Chondrocyte (in vitro differentiated cells): ENCODE measurements around the gene NRROS. TPM values are rescaled to one million over a fixed set of nuclear protein-coding genes. Genes with fewer than 3 reads are reported as not detected.
"Not testable (repeated sequence)": the region's sequence is repeated elsewhere in the genome, so short reads cannot be mapped to it uniquely, and the experiment has no call there.

Experiments
- DNase-seq: peaks from one replicate; pipeline ENCODE4 v3.0.0; 2021; ENCODE audit warnings: mixed read lengths, low spot score
- H3K27ac Mint-ChIP-seq: one replicate; pipeline ENCODE4 v1.8.0; 2021; ENCODE audit warnings: mild to moderate bottlenecking, moderate library complexity, mixed read lengths; ENCODE audit not compliant: unreplicated experiment
- H3K27me3 Mint-ChIP-seq: 2 replicates; pipeline ENCODE4 v1.8.0; 2021; ENCODE audit warnings: low read depth, mixed read lengths
- H3K36me3 Mint-ChIP-seq: 2 replicates; pipeline ENCODE4 v1.8.0; 2021; ENCODE audit warnings: low read depth, mixed read lengths
- H3K4me1 Mint-ChIP-seq: 2 replicates; pipeline ENCODE4 v1.8.0; 2021; ENCODE audit warnings: low read depth, mild to moderate bottlenecking, mixed read lengths
- H3K4me3 Mint-ChIP-seq: one replicate; pipeline ENCODE4 v1.8.0; 2021; ENCODE audit warnings: mild to moderate bottlenecking, moderate library complexity, mixed read lengths; ENCODE audit not compliant: unreplicated experiment
- H3K9me3 Mint-ChIP-seq: 2 replicates; pipeline ENCODE4 v1.8.0; 2021; ENCODE audit warnings: low read depth, mixed read lengths
- CTCF ChIP-seq: fragments of 200-600 bp; sonication (generic); IDR thresholded peaks from 2 replicates; pipeline ENCODE4 v1.5.0; 2021; ENCODE audit warnings: antibody characterized with exemption, mild to moderate bottlenecking, moderate library complexity
- total RNA-seq: library from RNA; stranded (reverse); gene quantifications from 3 replicates; pipeline ENCODE4 v1.2.1, GENCODE V29; 2021

NRROS gene
- total RNA-seq, 1 donor from 2014 or later, result 0.50 TPM

- Mint-ChIP-seq H3K27me3 (peaks cover 4% of the 10 kb centered on the region), H3K36me3 (no peaks in the 10 kb centered on the region), H3K9me3 (no peaks in the 10 kb centered on the region), H3K4me3 (no peak overlapping the region), H3K4me1 (peaks cover 5% of the 10 kb centered on the region), H3K27ac (no peak overlapping the region)
- no peak for TF ChIP-seq CTCF
- DNase-seq, result no peak
Observed at GRCh38 chr3:196619223-196619622, 20.3 kb upstream of the NRROS start.

- H3K4me1 Mint-ChIP-seq, H3K4me3 Mint-ChIP-seq, DNase-seq, H3K27me3 Mint-ChIP-seq, H3K36me3 Mint-ChIP-seq, H3K9me3 Mint-ChIP-seq, H3K27ac Mint-ChIP-seq: not testable (repeated sequence)
Observed at GRCh38 chr3:196619627-196620026, 19.9 kb upstream of the NRROS start.

- no peaks in the 10 kb centered on the region for H3K36me3 Mint-ChIP-seq
- H3K4me1 Mint-ChIP-seq, result peaks cover 5% of the 10 kb centered on the region
- H3K27me3 Mint-ChIP-seq, result peaks cover 6% of the 10 kb centered on the region
- H3K9me3 Mint-ChIP-seq, result no peaks in the 10 kb centered on the region
- H3K27ac Mint-ChIP-seq, result no peak overlapping the region
- H3K4me3 Mint-ChIP-seq, result no peak overlapping the region
- TF ChIP-seq CTCF, result no peak
- no peak for DNase-seq
Observed at GRCh38 chr3:196620161-196620604, 19.3 kb upstream of the NRROS start.

GRCh38 chr3:196620684-196621083 lies 18.8 kb upstream of the NRROS start:
- H3K4me3 Mint-ChIP-seq, result no peak overlapping the region
- H3K27ac Mint-ChIP-seq, result no peak overlapping the region
- TF ChIP-seq CTCF, result no peak
- no peaks in the 10 kb centered on the region for H3K36me3 Mint-ChIP-seq
- no peaks in the 10 kb centered on the region for H3K9me3 Mint-ChIP-seq
- H3K27me3 Mint-ChIP-seq, result peaks cover 9% of the 10 kb centered on the region
- H3K4me1 Mint-ChIP-seq, result peaks cover 5% of the 10 kb centered on the region
- no peak for DNase-seq

- no peak for DNase-seq
- no peak overlapping the region for H3K4me3 Mint-ChIP-seq
Observed at GRCh38 chr3:196621611-196622010, 17.9 kb upstream of the NRROS start.

More at GRCh38 chr3:196621611-196622010, 17.9 kb upstream of the NRROS start:
- Mint-ChIP-seq H3K4me1 (peaks cover 5% of the 10 kb centered on the region), H3K27me3 (peaks cover 9% of the 10 kb centered on the region), H3K27ac (no peak overlapping the region), H3K36me3 (no peaks in the 10 kb centered on the region), H3K9me3 (no peaks in the 10 kb centered on the region)
- TF ChIP-seq CTCF, result no peak
